Breast epithelium (tissue), 3 donors: ENCODE data around the gene MKNK1.

ENCODE experiments used
- CTCF ChIP-seq, 3 donors: fragments of 450-650 bp; IDR thresholded peaks; one replicate each; pipeline ENCODE4 v1.5.1; 2016 to 2017; ENCODE audit warnings: antibody characterized with exemption in 3 of 3, mild to moderate bottlenecking in 3 of 3, moderate library complexity in 3 of 3
- POLR2A ChIP-seq: fragments of 450-650 bp; IDR thresholded peaks from one replicate; pipeline ENCODE4 v1.6.1; 2016; ENCODE audit warnings: antibody characterized with exemption, mild to moderate bottlenecking, moderate library complexity

GRCh38 chr1:46581681-46582455 lies 22.2 kb downstream of the MKNK1 start:
- TF ChIP-seq CTCF (IDR thresholded peaks at IDR 0.05) (no peak), POLR2A (no peak)
